Measurements from ENCODE around the gene CSAD. TPM values are rescaled to one million over a fixed set of nuclear protein-coding genes. Genes with fewer than 3 reads are reported as not detected.

CSAD gene
- total RNA-seq, 1 donor = 7.8 TPM

DNA sequence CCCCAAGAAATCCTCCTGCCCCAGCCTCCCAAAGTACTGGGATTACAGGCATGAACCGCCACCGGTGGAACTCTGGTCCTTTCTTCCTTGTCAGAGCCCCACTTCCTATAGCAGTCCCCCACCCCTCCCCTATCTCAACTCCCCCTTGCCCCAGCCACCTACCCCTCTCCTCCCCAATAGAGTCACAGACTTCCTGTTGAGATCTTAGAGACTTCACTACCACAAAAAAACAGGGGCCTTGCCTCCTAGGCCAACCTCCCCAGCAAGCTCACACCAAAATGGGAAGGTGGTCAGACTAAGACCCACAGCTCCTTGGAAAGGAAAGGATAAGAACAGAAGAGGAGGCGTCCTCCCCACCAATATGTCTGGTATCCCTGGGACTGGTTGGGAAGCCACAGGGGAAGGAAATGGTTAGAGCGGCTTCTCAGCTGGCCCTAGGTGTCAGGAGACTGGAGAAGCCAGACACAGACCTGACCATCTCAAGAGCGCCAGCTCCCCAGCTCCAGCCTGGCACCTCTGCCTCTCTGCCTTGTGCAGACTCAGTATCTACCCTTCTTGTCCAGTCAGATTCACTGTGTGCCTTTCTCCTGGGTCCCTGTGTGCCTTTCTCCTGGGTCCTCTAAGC, 17.9 kb upstream of the CSAD start:
- no peak overlapping the region for H3K4me3 ChIP-seq (ENCODE audit: low read depth, low read length)
- TF ChIP-seq, protein P1, sequence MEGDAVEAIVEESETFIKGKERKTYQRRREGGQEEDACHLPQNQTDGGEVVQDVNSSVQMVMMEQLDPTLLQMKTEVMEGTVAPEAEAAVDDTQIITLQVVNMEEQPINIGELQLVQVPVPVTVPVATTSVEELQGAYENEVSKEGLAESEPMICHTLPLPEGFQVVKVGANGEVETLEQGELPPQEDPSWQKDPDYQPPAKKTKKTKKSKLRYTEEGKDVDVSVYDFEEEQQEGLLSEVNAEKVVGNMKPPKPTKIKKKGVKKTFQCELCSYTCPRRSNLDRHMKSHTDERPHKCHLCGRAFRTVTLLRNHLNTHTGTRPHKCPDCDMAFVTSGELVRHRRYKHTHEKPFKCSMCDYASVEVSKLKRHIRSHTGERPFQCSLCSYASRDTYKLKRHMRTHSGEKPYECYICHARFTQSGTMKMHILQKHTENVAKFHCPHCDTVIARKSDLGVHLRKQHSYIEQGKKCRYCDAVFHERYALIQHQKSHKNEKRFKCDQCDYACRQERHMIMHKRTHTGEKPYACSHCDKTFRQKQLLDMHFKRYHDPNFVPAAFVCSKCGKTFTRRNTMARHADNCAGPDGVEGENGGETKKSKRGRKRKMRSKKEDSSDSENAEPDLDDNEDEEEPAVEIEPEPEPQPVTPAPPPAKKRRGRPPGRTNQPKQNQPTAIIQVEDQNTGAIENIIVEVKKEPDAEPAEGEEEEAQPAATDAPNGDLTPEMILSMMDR (IDR thresholded peaks at IDR 0.05; ENCODE audit: insufficient read depth, low read depth, low read length) = no peak
- DNase-seq (ENCODE audit: low read depth) = no peak

DNA sequence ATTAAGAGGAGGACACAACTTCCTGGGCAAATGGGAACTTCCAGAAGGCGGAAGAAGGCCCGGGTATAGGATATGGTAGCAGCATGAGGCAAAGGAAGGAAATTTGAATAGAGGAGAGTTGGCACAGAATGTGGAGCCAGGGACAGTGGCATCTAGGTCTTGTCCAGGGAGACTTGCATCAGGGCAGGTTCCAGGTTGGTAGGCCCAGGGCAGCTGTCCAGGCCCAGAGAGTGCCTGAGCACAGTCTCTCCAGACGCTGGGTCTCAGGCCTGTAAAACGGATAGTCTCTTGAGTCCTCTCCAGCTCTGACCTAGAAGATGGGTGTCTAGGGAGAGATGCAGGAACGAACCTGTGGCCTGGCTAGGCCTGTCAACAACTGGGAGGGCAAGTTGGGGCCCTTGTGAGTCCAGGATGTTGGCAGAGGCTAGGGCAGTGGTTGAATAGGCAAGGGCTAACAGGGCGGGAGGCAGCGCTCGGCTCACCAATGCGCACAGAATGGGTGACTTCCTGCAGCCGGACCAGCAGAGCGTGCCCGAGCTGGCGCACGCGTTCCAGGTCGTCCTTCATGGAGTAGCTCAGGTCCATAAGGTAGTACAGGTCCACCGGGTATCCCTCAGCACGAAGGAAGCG, 16.4 kb upstream of the CSAD start:
- TF ChIP-seq, protein P1 (IDR thresholded peaks at IDR 0.05; ENCODE audit: insufficient read depth, low read depth, low read length) = no peak

GRCh38 chr12:53196486-53196885, 15.8 kb upstream of the CSAD start:
- TF ChIP-seq, protein P1 (IDR thresholded peaks at IDR 0.05; ENCODE audit: insufficient read depth, low read depth, low read length) = no peak
- DNase-seq (ENCODE audit: low read depth) = no peak
- H3K4me3 ChIP-seq (ENCODE audit: low read depth, low read length) = no peak overlapping the region

More for the DNA sequence above, 16.4 kb upstream of the CSAD start:
- no peak for DNase-seq (ENCODE audit: low read depth)
- no peak overlapping the region for H3K4me3 ChIP-seq (ENCODE audit: low read depth, low read length)

DNA sequence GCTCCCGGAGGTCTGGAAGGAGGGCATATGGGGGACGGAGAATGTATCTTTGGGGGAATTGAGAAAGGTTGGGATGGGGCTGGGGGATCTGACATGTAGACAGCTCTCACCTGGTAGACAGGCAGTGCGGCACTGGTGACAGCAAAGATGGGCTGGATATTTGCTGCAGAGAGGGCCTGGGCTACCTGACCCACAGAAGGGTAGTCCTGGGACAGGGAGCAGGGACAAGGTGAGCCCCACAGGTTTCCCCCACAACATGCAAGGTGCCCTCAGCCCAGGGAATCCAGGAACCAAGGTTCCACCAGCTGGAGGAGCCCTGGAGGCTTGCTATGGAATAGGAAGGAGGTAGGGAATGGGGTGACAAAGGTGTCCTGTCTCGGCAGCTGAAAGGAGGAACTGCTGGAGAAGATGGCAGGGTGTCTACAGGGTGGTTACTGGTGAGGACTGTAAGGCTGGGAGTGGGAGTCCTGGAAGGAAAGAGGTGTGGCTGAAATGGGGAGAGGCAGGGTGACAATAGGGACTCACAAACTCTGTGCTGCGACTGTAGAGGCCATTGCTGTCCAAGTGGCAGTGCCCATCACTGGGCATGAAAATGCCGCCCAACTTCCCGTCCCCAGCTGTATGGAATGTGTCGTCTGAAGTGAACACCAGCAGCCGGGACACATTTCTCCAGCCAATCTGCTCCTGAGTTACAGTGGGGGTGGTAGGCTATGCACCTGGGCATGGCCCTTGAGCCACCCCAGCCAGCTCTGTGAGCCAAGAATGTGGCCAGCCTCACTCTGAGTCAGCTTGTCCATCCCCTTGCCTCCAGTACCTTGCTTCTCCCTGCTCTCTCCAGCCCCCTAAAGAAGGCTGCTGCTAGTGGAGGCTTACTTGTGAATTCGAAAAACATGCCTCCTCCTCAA, 15.0 kb upstream of the CSAD start:
- no peak overlapping the region for H3K4me3 ChIP-seq (ENCODE audit: low read depth, low read length)
- no peak for DNase-seq (ENCODE audit: low read depth)
- TF ChIP-seq, protein P1 (IDR thresholded peaks at IDR 0.05; ENCODE audit: insufficient read depth, low read depth, low read length) = no peak

DNA sequence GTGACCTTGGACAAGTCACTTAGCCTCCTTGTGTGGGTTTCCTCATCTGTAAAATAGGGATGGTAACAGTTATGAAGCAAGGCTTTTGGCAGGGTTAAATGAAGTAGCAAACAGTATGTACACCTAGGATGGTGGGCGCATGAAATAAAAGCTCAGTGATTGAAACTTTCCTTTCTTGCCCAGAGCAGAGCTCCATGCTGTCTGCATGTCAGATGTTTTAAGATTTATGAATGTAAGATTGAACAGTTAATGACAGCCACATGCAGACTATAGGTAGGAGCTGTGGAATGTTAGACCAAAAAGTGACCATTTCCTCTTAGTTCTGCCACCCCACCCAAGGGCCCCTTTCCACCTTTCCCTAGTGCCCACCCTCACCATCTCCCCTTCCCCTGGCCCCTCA, 14.2 kb upstream of the CSAD start:
- no peak for DNase-seq (ENCODE audit: low read depth)
- TF ChIP-seq, protein P1 (IDR thresholded peaks at IDR 0.05; ENCODE audit: insufficient read depth, low read depth, low read length) = no peak
- no peak overlapping the region for H3K4me3 ChIP-seq (ENCODE audit: low read depth, low read length)

GRCh38 chr12:53193985-53194716, 13.4 kb upstream of the CSAD start:
- no peak overlapping the region for H3K4me3 ChIP-seq (ENCODE audit: low read depth, low read length)
- TF ChIP-seq, protein P1 (IDR thresholded peaks at IDR 0.05; ENCODE audit: insufficient read depth, low read depth, low read length) = no peak
- DNase-seq (ENCODE audit: low read depth) = no peak
